ENCODE measurements around the gene HJURP.

Gene HJURP

GRCh38 chr2:233829193-233830110 lies 24.9 kb downstream of the HJURP start:
- no peak for DNase-seq

GRCh38 chr2:233828546-233829192 lies 25.7 kb downstream of the HJURP start:
- no peak for DNase-seq

- no peak for DNase-seq
Measured at GRCh38 chr2:233824373-233824772, 30.0 kb downstream of the HJURP start.

- no peak for DNase-seq
Measured at GRCh38 chr2:233823731-233824121, 30.6 kb downstream of the HJURP start.

GRCh38 chr2:233822781-233823730 lies 31.3 kb downstream of the HJURP start:
- DNase-seq = no peak

GRCh38 chr2:233822101-233822771 lies 32.1 kb downstream of the HJURP start:
- DNase-seq = no peak

- no peak for DNase-seq
Measured at GRCh38 chr2:233821709-233822100, 32.6 kb downstream of the HJURP start.

- no peak for DNase-seq
Measured at GRCh38 chr2:233821196-233821595, 33.1 kb downstream of the HJURP start.

- DNase-seq = no peak
Measured at GRCh38 chr2:233820774-233821105, 33.6 kb downstream of the HJURP start.

GRCh38 chr2:233819884-233820773 lies 34.2 kb downstream of the HJURP start:
- DNase-seq = no peak

GRCh38 chr2:233818639-233819621 lies 35.4 kb downstream of the HJURP start:
- no peak for DNase-seq

- no peak for DNase-seq
Measured at GRCh38 chr2:233817995-233818638, 36.2 kb downstream of the HJURP start.

- DNase-seq = no peak
Measured at GRCh38 chr2:233817361-233817911, 36.9 kb downstream of the HJURP start.

- DNase-seq = no peak
Measured at GRCh38 chr2:233816771-233817170, 37.6 kb downstream of the HJURP start.

- DNase-seq = no peak
Measured at GRCh38 chr2:233816334-233816733, 38.0 kb downstream of the HJURP start.

GRCh38 chr2:233815861-233816260 lies 38.5 kb downstream of the HJURP start:
- DNase-seq = no peak

GRCh38 chr2:233814056-233814835 lies 40.1 kb downstream of the HJURP start:
- no peak for DNase-seq

GRCh38 chr2:233813236-233814055 lies 40.9 kb downstream of the HJURP start:
- DNase-seq = no peak

Measured in NCI-H2227 treated with DMSO at 0.1 percent for 48 hours (cell line).